Globus pallidus (tissue), 1 donor: ENCODE results near the gene KRTAP10-3.
"Not testable (repeated sequence)": the region's sequence is repeated elsewhere in the genome, so short reads cannot be mapped to it uniquely, and the experiment has no call there.

ENCODE experiments used
- DNase-seq: peaks from one replicate; pipeline ENCODE4 v3.0.0-alpha.2; 2015; ENCODE audit warnings: low spot score

The KRTAP10-3 gene, protein sequence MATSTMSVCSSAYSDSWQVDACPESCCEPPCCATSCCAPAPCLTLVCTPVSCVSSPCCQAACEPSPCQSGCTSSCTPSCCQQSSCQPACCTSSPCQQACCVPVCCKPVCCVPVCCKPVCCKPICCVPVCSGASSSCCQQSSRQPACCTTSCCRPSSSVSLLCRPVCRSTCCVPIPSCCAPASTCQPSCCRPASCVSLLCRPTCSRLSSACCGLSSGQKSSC

DNA sequence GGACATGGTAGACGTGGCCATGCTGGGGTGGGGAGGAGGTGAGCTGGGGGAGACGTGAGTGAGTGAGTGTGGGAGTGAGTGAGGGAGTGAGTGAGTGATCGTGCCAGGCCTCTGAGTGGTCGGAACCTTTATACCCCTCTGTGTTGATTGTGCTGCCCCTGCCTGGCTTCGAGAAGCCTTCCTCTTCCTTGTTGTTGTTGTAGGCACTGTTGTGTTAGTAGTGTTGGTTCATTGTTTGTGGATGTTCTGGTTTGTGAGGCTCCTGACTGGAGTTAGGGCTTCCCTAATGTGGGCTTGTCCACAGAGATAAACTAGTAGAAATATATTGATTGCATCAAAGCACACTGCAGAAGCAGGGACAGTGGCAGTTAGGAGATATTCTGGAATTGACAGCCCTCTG, at the start of gene KRTAP10-3:
KRTAP10-3 (minus strand) TSS at position 101 of the 400 bp plus-strand sequence; CDS start at position 21, 80 bp downstream.
- DNase-seq = no peak

DNA sequence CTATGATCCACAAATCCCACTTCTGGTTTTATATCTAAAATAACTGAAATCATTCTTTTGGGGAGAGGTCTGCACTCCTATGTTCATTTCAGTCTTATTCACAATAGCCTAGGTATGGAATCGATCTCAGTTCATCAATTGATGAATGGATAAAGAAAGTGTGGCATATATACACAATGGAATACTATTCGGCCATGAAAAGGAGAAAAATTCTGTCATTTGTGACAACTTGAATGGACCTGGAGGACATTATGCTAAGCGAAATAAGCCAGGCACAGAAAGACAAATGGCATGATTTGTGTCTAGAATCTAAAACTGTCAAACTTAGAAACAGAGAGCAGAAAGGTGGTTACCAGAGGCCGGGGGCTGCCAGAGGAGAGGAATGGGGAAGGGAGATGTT, 47.9 kb upstream of the KRTAP10-3 start:
- DNase-seq = no peak

DNA sequence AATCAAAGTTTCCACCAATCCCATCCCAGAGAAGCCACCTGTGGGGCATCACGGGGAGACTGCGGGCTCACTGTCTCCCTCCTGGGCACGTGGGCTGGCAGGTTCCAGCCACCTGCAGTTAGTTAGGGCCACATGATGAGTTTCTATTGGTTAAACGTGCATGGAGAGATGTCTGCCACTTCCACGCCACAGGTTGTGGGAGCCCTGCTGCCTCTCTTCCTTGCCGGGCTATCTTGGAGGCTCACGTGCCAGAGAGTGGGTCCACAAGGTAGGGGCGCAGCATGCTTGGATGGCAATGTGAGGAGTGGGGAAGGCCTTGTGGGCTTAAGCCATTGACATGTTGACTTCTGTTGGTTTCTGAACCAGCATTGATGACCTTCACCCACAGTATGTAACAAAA, 45.3 kb upstream of the KRTAP10-3 start:
- DNase-seq = no peak

DNA sequence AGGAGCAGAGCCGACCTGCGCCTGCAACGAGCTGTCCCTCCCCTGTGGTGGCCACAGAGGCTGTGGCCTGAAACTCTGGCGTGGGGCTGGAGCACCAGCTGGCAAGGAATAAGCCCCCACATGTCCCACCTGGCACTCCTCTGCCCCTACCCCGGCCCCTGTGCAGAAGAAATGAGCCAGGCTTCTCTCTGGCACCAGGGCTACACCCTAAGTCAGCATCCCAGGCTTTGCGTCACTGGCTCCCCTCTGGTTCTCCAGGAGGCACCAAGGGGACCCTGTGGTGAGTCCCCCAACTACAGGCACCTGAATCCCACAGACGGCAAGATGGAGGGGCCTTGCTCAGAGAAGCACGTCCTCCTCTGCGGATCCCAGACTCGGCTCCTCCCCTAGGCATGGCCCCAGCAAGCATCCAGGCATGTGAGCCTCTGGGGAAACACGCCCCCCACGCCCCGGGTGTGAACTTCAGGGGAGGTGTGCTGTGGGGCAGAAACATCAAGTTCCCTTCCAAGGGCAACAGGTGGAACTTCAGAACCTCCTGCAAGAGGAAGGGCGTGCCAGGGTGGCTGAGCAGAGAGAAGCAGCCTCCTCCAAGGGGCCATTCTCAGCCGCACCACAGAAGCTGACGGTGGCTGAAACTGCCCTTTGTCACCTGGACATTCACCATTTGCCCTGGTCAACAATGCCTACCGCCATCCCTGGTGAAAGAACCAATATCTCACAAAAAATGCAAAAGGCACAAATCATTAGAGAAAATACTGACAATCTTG, 44.7 kb upstream of the KRTAP10-3 start:
- no peak for DNase-seq

DNA sequence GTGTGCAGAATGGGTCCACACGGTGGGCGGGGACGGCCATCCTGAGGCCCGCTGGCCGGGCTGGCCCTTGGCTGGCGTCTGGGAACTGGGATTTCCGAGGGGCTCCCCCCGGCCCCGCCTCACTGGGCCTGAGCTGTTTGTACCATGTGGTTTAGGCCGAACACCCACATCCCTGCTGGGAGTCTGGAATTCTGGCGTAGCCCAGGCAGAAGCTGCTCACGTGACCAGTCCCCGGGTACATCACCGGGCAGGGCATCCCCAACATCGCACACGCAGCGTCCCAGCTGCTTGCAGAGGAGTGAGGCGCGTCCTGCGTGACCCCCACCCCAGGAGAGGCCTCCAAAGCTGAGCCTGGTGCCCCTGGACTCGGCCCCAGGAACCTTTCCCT, 43.9 kb upstream of the KRTAP10-3 start:
- no peak for DNase-seq

DNA sequence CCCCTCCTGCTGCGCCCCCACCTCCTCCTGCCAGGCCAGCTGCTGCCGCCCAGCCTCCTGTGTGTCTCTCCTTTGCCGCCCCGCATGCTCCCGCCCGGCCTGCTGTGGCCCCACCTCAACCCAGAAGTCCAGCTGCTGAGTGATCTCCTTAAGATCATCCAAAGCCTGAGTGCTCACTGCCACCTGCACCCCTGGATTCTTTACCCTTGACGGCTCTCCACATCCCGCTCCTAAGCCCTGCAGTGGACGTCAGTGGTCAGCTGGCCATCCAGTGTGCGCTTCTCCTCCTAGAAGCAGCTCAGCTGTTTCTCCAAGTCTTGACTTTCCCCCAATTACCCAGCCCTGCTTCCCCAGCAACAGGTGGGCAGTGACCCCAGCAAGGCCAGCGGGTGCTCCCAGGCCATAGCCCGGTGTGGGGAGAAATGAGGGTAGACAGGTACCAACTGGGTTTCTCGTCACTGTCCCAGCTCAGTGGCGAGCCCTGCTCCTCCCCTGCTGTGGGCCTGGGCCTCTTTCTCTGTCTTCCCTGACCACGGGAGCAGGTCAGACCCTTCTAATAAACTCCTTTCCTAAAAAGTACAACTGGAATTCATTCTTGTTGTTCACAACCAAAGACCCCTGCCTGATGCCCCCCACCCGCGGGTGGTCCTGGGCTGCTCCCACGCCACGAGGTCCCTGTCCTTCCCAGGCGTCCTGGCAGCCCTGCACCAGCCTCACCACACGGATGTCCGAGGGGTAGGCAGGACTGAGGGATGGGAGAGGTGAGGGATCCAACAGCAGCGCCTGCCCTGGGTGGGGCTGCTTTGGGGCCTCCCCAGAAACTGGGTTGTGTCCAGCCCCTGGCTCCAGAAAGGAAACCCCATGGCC, 43.2 kb upstream of the KRTAP10-3 start:
- no peak for DNase-seq

DNA sequence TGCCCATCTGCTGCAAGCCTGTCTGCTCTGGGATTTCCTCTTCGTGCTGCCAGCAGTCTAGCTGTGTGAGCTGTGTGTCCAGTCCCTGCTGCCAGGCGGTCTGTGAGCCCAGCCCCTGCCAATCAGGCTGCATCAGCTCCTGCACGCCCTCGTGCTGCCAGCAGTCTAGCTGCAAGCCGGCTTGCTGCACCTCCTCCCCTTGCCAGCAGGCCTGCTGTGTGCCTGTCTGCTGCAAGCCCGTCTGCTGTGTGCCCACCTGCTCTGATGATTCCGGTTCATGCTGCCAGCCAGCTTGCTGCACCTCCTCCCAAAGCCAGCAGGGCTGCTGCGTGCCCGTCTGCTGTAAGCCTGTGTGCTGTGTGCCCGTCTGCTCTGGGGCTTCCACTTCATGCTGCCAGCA, 42.5 kb upstream of the KRTAP10-3 start:
- not testable (repeated sequence) for DNase-seq

DNA sequence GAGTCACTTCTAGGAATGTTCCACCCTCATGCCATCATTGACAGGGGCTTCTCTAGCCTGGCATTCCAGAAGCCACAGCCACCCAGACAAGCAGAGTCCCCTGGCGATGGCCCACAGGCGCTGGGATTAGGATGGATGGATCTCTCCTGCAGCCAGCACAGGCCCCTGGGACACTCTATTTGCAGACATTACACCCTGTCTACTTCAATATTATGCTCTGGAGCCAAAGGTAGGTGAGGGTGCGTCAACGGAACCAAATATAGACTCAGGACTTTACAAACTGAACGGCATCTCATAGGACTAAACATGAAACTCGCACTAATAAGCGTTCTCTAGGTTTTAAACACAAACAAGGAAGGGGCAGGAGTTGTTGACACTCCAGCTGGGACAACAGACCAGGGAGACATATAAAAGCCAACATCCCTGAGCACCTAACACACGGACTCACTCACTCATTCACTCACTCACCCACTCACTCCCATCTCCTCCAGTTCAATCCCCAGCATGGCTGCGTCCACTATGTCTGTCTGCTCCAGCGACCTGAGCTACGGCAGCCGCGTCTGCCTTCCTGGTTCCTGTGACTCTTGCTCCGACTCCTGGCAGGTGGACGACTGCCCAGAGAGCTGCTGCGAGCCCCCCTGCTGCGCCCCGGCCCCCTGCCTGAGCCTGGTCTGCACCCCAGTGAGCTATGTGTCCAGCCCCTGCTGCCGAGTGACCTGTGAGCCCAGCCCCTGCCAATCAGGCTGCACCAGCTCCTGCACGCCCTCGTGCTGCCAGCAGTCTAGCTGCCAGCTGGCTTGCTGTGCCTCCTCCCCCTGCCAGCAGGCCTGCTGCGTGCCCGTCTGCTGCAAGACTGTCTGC, 41.8 kb upstream of the KRTAP10-3 start, which contains the start of gene KRTAP10-7:
KRTAP10-7 (plus strand) TSS at position 480 of the 861 bp plus-strand sequence; CDS start at position 505, 25 bp downstream.
- not testable (repeated sequence) for DNase-seq

DNA sequence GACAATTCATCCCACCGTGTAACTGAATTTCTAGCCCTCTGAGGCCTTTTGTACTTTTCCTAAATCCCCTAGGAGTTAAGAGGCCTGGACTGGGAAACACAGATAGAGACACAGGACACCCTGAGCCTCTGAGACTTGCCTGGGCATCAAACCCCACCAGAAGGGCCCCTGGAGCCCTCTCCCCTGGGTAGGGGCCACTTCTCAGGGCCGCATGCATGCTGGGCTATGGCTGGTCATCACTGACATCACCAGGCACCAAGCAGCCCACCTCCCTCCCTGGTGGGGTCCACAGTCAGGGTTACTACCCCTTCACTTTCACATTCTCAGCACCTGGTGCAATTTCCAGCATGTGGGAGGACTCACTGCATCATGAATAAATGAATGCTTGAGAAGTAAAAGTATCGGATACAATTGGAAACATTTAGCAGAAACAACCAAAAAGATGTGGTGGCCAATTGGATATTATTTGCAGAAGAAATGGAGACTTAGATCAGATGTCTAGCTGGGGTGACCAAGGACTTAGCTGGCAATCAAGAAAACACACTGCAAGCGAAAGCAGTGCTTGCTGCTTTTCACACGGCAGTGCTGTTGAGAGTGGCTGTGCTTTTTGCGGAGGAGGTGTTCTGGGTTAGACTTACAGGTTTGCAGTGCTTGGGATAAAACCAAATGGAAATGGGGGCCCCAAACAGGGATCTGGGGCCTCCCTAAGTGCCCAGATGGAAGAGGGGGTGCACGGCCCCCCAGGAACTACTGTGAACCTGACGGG, 40.9 kb upstream of the KRTAP10-3 start:
- no peak for DNase-seq

DNA sequence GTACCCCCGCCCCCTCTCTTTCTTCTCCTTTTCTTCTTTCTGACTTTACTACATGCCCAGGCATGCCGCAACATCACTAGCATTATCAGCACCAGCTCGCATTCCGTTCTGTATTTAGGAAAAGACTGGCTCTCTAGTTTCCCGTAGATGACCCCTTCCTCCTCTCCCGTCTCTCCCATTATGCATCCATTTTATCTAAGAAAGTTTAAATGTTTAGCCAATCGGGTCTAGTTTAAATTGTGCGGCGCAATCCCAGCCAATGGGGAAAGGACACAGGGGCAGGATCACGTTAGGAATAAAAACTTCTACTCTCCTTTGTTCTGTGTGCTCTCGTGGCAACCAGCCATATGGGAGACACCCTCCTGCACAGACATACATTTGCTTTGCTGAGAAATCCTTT, 39.5 kb upstream of the KRTAP10-3 start:
- no peak for DNase-seq

DNA sequence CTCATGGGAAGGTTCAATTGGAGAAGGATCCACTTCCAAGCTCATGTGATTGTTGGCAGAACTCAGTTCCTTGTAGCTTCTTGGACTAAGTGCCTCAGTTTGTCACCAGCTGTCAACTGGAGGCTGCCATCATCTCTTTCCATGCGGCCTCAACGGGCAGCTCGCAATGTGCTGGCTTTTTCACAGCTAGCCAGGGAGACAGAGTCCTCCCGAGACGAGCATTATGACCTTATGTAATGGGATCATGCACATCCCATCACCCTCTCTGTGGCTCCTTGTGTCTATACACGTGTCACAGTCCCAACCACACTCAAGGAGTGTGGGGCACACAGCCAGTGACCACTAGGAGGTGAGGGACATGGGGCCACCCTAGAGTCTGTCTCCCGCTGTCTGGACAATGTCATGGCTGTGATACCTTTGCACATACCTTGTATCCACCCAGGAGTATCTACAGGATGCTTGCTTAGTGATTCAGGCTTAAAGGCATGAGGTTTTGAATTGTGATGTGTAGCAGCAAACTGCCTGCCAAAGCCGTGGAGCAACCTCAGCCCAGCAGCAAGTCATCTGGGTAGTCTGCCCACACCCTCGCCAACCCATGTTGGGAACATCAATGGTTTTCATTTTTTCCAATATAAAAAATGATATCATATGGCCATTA, 37.6 kb upstream of the KRTAP10-3 start:
- no peak for DNase-seq

DNA sequence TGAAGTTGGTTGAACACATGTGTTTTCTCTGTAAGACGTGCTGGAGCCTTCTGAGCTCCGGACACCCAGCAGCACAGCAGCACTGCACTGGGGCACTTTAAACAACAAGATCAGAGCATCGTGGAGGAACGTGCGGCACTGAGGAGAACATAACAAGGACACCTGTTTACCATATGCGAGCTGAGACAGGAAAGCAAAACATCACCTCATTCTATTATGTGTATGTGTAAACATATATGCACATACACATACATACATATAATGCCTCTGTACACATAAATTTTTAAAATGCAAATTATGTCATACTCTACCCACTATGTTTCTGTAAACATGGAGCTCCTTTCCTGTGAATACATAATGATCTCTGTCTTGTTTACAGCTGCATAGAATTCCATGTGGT, 36.9 kb upstream of the KRTAP10-3 start:
- no peak for DNase-seq

DNA sequence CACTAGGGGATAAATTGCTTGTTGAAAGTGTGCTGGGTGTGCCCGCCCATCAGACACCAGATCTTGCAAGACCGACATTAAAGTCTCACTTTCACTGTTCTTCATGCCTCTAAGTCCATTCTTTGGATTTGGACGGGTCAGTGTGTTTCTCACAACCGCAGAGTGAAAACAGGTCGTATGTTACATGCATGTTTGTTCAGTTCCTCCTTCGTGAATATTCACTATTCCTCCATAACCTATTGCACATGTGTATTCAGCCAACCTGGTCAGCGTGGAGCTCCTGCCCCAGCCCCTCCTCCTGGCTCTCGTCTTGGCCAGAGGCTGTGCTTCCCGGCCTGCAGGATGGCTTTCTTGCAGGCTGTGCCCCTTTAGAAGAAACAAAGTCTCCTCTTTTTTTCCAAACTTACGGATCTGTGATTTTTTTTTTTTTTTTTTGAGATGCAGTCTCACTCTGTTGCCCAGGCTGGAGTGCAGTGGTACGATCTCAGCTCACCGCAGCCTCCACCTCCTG, 35.9 kb upstream of the KRTAP10-3 start:
- no peak for DNase-seq

DNA sequence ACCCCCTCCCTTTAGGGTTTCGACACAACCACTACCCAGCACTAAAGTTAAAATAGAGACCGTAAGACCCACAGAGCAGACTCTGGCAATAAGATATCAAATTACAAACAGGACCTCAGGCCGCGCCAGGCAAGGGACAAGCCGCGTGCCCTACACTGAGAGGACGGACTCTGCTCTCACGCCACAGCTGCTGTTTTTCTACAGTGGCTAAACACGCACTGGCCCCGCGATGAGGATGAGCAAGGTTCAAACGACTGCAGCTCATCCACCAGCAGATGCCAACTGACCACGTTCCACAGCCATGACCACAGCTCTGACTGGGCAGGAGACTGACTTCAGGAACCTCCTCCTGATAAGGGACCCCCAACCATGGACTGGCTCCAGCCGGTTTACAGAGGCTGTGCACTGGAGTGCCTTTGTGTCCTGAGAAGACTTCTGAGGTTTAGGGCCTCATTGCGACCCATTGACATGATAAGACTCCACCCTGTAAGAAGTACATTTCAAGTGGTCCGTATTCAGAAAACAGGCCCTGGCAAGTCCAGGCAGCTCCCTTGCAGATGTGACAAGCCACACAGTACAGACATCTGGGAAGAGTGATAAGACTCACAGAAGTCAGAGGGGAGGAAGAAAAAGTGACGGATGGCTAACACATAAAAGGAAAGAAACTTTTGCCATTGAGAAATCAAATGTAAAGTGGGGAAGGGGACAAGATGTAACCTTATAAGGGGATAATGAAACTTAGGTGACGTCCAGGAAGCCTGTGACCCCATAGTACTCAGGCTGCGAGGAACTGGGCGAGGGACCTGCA, 35.2 kb upstream of the KRTAP10-3 start:
- no peak for DNase-seq

DNA sequence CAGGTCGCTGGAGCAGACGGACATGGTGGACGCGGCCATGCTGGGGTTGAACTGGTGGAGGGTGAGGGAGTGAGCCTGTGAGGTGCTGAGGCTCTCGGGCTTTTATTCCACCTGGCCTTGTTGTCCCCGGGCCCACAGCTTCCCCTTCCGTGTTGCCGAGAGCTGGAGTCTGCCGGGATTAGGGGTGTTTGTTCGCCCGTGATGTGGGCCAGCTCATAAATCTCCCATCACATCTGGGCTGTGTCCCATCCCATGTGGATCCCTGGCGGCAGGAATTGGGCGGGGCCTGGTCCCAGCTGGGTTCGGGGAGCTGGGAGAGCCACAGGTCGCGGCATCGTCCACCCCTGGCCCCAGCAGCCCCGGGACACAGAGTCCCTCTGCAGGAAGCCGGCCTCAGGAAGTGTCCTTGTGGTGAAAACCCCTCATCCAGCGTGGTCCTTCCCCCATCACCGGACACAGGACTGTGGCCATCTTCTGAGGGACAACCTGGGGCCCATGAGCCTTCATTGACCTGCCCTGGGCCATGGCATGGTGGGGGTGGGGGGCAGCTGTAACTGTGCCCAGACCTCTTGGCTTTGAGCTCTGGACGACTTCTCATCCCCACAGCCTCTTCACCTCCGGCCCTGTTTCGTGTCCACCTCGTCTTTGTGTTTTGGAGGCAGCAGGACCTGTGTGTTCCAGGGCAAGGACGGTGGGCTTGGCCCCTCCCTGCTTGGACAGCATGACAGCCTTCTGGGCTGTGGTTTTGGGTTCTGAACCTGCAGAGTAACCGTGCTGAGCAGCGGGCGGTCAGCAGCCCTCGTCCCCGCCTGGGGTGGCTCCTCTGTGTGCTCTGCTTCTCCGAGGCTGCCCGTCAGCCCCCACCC, 34.1 kb upstream of the KRTAP10-3 start, which contains the start of gene KRTAP10-6:
KRTAP10-6 (minus strand) TSS at position 60 of the 866 bp plus-strand sequence; CDS start at position 39, 21 bp downstream.
- DNase-seq = no peak

DNA sequence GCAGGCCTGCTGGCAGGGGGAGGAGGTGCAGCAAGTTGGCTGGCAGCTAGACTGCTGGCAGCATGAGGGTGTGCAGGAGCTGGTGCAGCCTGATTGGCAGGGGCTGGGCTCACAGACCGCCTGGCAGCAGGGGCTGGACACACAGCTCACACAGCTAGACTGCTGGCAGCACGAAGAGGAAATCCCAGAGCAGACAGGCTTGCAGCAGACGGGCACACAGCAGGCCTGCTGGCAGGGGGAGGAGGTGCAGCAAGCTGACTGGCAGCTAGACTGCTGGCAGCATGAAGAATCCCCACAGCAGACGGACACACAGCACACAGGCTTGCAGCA, 33.2 kb upstream of the KRTAP10-3 start:
- not testable (repeated sequence) for DNase-seq

DNA sequence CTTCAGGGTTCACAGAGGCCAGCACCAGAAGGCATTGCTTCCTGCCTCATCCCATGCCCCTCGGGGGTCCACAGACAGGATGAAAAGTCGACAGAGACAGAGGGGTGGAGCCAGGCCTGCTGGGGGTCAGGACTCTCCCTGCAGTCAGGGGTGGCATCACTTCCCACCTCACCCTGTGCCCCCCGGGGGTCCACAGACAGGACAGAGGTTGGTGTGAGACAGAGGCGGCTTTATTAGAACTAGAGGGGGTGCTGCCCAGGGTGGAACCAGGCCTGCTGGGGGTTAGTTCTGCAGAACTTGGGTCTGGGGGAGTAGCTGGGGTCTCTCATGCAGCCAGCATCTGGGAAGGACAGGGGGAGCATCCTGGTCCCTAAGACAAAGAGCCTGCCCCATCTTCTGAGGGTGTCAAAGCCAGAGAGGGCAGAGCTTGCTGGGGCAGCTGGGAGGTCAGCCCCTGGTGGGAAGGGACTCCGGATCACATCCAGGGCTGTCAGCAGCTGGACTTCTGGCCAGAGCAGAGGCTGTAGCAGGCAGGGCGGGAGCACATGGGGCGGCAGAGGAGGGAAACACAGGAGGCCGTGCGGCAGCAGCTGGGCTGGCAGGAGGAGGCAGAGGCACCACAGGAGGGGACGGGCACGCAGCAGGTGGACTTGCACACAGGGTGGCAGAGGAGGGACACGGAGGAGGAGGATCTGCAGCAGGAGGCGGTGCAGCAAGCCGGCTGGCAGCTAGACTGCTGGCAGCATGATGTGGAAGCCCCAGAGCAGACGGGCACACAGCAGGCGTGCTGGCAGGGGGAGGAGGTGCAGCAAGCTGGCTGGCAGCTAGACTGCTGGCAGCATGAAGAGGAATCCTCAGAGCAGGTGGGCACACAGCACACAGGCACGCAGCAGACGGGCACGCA, 32.6 kb upstream of the KRTAP10-3 start:
- not testable (repeated sequence) for DNase-seq
